GM19238 (cell line): ENCODE results near the gene LINC00305.

Experiments
- DNase-seq: peaks from one replicate; pipeline ENCODE4 v3.0.0; 2011; ENCODE audit warnings: low spot score; ENCODE audit not compliant: insufficient read length

Gene LINC00305

GRCh38 chr18:64037812-64038414, 111.0 kb downstream of the LINC00305 start:
- peak; percentile 10 for DNase-seq

GRCh38 chr18:64032312-64032711, 116.6 kb downstream of the LINC00305 start:
- DNase-seq: no peak

GRCh38 chr18:64031411-64031810, 117.5 kb downstream of the LINC00305 start:
- DNase-seq: no peak
